LNCAP (cell line): ENCODE data around the gene C2CD2L.

Experiments
- TF ChIP-seq, protein P1 (sequence below): fragments of 450-650 bp; IDR thresholded peaks from 2 replicates; pipeline ENCODE4 v1.5.1; 2017; ENCODE audit warnings: mild to moderate bottlenecking

C2CD2L gene

GRCh38 chr11:119106564-119107537 lies at the start of gene C2CD2L:
TSS of gene C2CD2L (plus strand) at chr11:119107344. CDS start at chr11:119107742, 398 bp downstream.
- TF ChIP-seq, protein P1, sequence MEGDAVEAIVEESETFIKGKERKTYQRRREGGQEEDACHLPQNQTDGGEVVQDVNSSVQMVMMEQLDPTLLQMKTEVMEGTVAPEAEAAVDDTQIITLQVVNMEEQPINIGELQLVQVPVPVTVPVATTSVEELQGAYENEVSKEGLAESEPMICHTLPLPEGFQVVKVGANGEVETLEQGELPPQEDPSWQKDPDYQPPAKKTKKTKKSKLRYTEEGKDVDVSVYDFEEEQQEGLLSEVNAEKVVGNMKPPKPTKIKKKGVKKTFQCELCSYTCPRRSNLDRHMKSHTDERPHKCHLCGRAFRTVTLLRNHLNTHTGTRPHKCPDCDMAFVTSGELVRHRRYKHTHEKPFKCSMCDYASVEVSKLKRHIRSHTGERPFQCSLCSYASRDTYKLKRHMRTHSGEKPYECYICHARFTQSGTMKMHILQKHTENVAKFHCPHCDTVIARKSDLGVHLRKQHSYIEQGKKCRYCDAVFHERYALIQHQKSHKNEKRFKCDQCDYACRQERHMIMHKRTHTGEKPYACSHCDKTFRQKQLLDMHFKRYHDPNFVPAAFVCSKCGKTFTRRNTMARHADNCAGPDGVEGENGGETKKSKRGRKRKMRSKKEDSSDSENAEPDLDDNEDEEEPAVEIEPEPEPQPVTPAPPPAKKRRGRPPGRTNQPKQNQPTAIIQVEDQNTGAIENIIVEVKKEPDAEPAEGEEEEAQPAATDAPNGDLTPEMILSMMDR = no peak

DNA sequence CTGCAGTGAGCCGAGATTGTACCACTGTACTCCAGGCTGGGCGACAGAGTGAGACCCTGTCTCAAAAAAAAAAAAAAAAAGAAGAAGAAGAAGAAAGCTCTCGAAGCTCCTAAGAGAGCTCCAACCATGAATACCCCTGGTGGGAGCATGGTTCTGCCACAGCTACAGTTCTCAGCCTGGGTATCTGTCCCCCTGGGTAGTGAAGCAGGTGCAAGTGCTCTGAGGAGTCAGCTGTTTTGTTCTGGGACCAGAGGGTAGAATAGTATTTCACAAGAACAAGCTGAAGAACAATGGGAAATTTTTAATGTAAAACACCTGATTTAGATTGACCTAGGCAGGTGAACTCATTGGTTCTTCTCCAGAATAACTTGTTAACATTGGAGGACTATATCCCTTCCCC lies 45.9 kb upstream of the C2CD2L start:
- TF ChIP-seq, protein P1 = no peak

- TF ChIP-seq, protein P1 = no peak
These were observed 44.4 kb upstream of the C2CD2L start for GRCh38 chr11:119062779-119063178.

DNA sequence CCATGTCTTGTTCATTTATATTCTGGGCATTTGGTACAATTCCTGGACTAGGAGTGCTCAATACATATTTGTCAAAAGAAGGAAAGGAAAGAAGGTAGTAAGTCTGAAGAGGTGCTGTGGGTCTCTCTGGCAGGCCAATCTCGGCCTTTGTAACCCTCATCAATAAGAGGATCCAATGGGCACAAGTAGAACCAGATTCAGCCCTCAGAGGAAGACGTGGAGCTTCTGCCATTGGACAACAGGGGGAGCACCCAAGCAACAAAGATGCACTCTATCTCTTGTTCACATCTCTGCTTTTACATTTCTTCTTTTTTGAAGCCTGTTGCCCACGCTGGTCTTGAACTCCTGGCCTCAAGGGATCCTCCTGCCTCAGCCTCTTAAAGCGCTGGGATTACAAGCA lies 41.8 kb upstream of the C2CD2L start:
- TF ChIP-seq, protein P1 = peak; percentile 30; the same call in 1 of the 2 replicates

DNA sequence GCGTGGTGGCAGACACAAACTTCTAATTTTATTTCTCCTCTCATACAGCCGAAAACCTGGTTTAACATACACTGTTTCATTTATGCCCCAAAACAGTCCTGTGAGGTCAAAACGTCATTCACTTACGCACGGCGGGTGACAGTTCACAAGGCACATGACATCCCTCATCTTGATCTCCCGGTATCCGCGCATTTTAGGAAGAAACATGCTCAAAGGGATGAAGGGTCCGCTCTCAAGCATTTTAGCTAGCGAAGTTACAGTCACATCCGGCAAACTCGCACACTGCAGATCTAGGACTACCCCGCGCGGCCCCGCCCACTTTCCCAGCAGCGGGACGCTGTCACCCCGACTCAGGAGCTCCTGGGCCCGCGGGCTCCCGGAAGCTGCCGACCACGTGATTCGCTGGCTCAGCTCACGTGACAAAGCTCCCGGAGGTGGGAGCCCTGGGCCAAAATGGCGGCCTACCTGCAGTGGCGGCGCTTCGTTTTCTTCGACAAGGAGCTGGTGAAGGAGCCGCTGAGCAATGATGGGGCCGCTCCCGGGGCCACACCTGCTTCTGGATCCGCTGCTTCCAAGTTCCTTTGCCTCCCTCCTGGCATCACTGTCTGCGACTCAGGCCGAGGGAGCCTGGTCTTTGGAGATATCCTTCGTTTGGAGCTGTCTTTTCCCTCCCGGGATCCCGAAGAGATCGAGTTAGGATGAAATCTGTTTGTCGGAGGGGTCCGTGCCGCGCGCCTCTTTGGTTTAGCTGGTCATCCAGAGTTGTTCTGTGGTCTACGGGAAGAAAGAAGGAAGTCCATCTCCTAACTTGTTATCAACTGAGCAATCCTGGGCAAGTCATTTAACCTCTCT lies 39.5 kb upstream of the C2CD2L start, which contains the start of gene VPS11:
Gene VPS11, plus strand, starts transcription at position 448 of the 852 bp plus-strand sequence. Its CDS starts 6 bp downstream, at position 454.
- TF ChIP-seq, protein P1 = no peak

DNA sequence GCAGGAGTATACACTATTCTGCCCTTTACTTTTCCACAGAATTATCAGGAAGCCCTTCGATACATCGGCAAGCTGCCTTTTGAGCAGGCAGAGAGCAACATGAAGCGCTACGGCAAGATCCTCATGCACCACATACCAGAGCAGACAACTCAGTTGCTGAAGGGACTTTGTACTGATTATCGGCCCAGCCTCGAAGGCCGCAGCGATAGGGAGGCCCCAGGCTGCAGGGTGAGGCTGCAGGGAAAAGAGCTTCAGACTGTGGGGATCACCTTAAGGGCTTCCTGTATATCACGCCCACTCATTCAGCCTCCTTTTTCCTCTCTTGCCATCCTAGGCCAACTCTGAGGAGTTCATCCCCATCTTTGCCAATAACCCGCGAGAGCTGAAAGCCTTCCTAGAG lies 29.3 kb upstream of the C2CD2L start:
- TF ChIP-seq, protein P1 = no peak

- TF ChIP-seq, protein P1 = no peak
These were observed 28.3 kb upstream of the C2CD2L start for GRCh38 chr11:119078675-119079420.
